Body of pancreas (tissue), 4 donors: Measurements from ENCODE around the gene TMEM135.

ENCODE experiments used
- CTCF ChIP-seq, 7 experiments: fragments of 450-650 bp in 4 of 7; fragments of 200-600 bp in 3 of 7; sonication (generic) in 3 of 7; IDR thresholded peaks; one replicate each; pipeline ENCODE4 v1.5.1; 2016 to 2019; ENCODE audit warnings: antibody characterized with exemption in 7 of 7
- POLR2A ChIP-seq, 3 donors: fragments of 450-650 bp; IDR thresholded peaks; one replicate each; pipeline ENCODE4 v1.6.1; 2016; ENCODE audit warnings: antibody characterized with exemption in 3 of 3, mild to moderate bottlenecking in 2 of 3

GRCh38 chr11:87239531-87239930 is 201.8 kb downstream of the TMEM135 start:
- no peak for TF ChIP-seq CTCF (IDR thresholded peaks at IDR 0.05)
- no peak for TF ChIP-seq POLR2A (IDR thresholded peaks at IDR 0.05)
